ENCODE data around the gene CDH13. TPM values are rescaled to one million over a fixed set of nuclear protein-coding genes. Genes with fewer than 3 reads are reported as not detected.
A peak's percentile ranks its signal among the peaks of the same experiment; 100 is the strongest.

The CDH13 gene
- total RNA-seq, 4 donors from 2014 or later = 3.4 to 14.8 (median 6.5) TPM

DNA sequence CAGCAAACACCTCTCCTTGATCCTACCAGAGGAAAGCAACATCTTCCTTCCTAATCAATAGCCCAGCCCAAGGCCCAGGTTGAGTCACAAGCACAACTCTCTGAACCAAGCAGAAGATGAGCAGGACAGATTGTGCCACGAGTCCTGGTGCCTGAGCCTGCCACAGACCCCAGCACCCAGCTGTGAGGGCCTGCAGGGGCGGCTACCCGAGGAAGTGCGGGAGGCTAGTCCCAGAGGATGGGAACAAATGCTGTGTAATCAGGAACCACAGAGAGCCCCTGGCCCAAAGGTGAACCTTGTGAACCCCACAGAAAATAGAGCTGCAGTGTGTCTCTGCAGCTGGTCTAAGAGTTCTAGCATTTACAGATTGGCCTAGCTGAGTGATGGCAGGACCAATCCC, 1054.2 kb downstream of the CDH13 start:
- Histone ChIP-seq H3K36me3 (no peaks in the 10 kb centered on the region), H3K9me3 (no peaks in the 10 kb centered on the region), H3K4me1 (no peaks in the 10 kb centered on the region), H3K27me3 (no peaks in the 10 kb centered on the region), H3K27ac (no peak overlapping the region), H3K4me3 (replicated peaks in 1 of 3) (no peak overlapping the region)
- intact Hi-C loops (cut with DNase I) = no loop called here
- TF ChIP-seq, protein P1, sequence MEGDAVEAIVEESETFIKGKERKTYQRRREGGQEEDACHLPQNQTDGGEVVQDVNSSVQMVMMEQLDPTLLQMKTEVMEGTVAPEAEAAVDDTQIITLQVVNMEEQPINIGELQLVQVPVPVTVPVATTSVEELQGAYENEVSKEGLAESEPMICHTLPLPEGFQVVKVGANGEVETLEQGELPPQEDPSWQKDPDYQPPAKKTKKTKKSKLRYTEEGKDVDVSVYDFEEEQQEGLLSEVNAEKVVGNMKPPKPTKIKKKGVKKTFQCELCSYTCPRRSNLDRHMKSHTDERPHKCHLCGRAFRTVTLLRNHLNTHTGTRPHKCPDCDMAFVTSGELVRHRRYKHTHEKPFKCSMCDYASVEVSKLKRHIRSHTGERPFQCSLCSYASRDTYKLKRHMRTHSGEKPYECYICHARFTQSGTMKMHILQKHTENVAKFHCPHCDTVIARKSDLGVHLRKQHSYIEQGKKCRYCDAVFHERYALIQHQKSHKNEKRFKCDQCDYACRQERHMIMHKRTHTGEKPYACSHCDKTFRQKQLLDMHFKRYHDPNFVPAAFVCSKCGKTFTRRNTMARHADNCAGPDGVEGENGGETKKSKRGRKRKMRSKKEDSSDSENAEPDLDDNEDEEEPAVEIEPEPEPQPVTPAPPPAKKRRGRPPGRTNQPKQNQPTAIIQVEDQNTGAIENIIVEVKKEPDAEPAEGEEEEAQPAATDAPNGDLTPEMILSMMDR (IDR thresholded peaks at IDR 0.05) = no peak
- no peak for TF ChIP-seq POLR2A (IDR thresholded peaks at IDR 0.05)
- WGBS, 2 donors = 71 to 89% methylated on average over 4 of the region's 4 CpGs
- DNase-seq = no peak

DNA sequence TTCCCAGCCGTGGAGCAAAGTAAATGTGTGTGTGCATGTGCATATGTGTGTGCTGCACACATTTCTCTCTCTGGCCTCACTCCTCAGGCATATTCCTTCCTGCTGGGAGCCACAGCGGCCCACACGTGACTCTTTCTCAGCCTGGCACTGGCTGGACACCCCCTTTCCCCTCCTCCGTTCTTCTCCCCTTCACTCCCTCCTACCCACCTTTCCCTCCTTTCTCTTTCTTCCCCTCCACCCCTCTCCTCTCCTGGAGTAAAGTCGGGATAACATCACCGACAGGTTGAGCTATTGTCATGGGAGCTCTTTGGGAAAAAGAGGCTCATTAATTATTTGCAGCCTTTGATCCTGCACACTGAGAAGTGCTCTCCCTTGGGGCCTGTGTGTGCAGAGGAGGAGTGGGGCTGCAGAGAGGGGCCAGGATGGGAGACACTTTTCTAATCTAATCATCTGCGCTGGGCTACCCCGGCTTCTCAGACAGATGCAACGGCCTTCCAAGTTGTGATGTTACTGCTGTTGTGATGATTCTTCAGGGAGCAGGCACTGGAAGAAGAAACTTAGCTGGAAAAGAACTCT, 1054.7 kb downstream of the CDH13 start:
- Histone ChIP-seq H3K4me3 (replicated peaks in 1 of 3) (no peak overlapping the region), H3K4me1 (no peaks in the 10 kb centered on the region), H3K36me3 (no peaks in the 10 kb centered on the region), H3K9me3 (no peaks in the 10 kb centered on the region), H3K27me3 (no peaks in the 10 kb centered on the region), H3K27ac (no peak overlapping the region)
- intact Hi-C loops (cut with DNase I) = no loop called here
- 67 to 70% methylated on average over 9 of the region's 9 CpGs for WGBS, 2 donors
- no peak for DNase-seq
- no peak for TF ChIP-seq POLR2A (IDR thresholded peaks at IDR 0.05)
- TF ChIP-seq, protein P1 (IDR thresholded peaks at IDR 0.05) = no peak

DNA sequence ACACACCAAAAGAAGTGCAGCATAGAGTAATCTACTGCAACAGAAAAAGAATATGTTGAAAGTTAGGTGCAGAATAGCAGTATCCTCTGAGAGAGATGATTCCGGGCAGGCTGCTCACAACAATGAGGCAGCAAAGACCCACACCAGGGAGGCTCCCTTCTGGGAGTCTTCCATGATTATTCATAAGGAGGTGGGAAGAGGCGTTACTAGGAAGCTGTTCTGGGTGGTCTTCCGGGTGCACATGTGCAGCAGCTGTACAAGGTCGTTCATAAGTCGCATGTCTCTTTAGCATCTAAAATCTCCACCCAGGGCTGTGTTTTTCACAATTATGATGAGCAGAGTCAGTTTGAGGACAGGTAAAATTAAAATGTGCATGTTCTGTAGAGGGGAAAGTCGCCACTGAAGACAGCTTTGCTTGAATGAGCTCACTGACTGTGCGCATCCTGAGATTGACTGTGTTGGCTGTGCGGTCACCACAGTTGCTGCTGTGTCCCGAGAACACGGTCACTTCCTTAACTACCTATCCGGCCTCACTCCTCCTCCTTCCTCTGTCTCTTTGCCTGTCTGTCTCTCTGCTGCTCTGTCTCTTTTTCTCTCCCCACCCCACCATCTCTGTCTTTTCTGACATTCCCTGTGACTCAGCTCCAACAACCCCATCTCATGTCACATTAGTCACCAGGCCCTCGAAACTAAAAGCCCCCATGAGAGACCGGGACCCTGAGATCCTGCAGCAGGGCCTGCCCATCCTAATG, 1055.5 kb downstream of the CDH13 start:
- Histone ChIP-seq H3K27me3 (no peaks in the 10 kb centered on the region), H3K4me1 (no peaks in the 10 kb centered on the region), H3K27ac (no peak overlapping the region), H3K36me3 (no peaks in the 10 kb centered on the region), H3K4me3 (replicated peaks in 1 of 3) (no peak overlapping the region), H3K9me3 (no peaks in the 10 kb centered on the region)
- TF ChIP-seq, protein P1 (IDR thresholded peaks at IDR 0.05) = no peak
- TF ChIP-seq POLR2A (IDR thresholded peaks at IDR 0.05) = no peak
- intact Hi-C loops (cut with DNase I) = no loop called here
- WGBS, 2 donors = 78 to 83% methylated on average over 13 of the region's 13 CpGs
- no peak for DNase-seq

DNA sequence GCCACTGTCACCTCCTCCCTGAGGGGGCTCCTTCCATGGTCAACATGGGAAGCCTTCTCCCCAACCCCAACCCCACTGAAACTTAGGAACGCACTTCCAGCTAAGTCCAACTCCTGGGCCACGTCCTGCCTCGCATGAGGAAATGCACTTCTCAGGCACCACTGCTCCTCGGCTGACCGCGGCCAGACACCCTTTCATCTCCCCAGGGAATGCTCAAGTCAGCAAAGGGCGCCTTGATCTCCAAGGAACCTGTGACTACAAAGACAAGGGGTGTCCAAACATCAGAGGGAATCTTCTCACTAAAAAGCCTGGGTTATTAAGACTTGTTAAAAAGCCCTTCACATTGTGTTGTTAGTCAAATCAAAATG, 1056.1 kb downstream of the CDH13 start:
- H3K4me1 ChIP-seq = no peaks in the 10 kb centered on the region
- peak; percentile 16 to 54 for DNase-seq
- no peaks in the 10 kb centered on the region for H3K9me3 ChIP-seq
- WGBS, 2 donors = 30 to 43% methylated on average over 4 to 7 of the region's 7 CpGs
- no peaks in the 10 kb centered on the region for H3K27me3 ChIP-seq
- H3K36me3 ChIP-seq = no peaks in the 10 kb centered on the region
- intact Hi-C loops (cut with DNase I) = no loop called here
- no peak overlapping the region for H3K27ac ChIP-seq
- TF ChIP-seq POLR2A (IDR thresholded peaks at IDR 0.05) = no peak
- TF ChIP-seq, protein P1 (IDR thresholded peaks at IDR 0.05) = no peak
- no peak overlapping the region for H3K4me3 ChIP-seq (replicated peaks in 1 of 3)

DNA sequence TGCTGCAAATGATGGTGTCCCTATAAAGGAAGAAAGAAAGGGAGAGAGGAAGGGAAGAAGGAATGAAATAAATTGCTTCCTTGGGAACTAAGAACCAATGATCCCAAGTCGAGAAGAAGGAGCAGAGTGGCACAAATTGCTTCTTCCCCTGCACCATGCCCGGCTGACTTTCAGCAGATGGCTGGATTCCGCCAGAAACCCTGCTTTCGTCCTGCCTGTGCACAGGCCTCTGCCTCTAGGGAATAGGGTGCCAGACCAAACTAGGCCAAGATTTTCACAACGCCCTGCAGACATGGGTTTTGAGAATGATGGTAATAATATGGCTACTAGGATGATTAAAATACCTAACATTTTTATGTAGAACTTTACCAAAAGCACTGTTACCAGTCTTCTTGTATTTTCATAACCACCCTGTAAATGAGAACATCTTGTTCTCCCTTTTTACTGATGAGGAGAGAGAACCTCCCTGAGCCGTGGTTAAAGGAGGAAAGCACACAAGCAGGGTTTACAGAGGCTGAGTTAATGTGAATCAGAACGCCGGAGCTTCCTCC, 1058.9 kb downstream of the CDH13 start:
- H3K4me3 ChIP-seq (replicated peaks in 1 of 3) = no peak overlapping the region
- H3K36me3 ChIP-seq = no peaks in the 10 kb centered on the region
- 84 to 89% methylated on average over 8 of the region's 8 CpGs for WGBS, 2 donors
- no peaks in the 10 kb centered on the region for H3K9me3 ChIP-seq
- no peaks in the 10 kb centered on the region for H3K27me3 ChIP-seq
- no peak overlapping the region for H3K27ac ChIP-seq
- no peak for TF ChIP-seq POLR2A (IDR thresholded peaks at IDR 0.05)
- TF ChIP-seq, protein P1 (IDR thresholded peaks at IDR 0.05) = no peak
- no peak for DNase-seq
- no peaks in the 10 kb centered on the region for H3K4me1 ChIP-seq
- intact Hi-C loops (cut with DNase I) = no loop called here

Measured in thyroid gland (tissue), 4 donors.